PC-9 (cell line): ENCODE data around the gene E4F1.

ENCODE experiments used
- EZH2 ChIP-seq: fragments of 200-600 bp; sonication (generic); IDR thresholded peaks from 2 replicates; pipeline ENCODE4 v1.8.0; 2017; ENCODE audit warnings: antibody characterized with exemption, low read depth
- TF ChIP-seq, protein P1 (sequence below): fragments of 200-600 bp; sonication (generic); conservative IDR thresholded peaks from 2 replicates; pipeline ENCODE4 v1.6.1; 2017; ENCODE audit warnings: mixed run types, antibody characterized with exemption, mild to moderate bottlenecking, moderate library complexity

DNA sequence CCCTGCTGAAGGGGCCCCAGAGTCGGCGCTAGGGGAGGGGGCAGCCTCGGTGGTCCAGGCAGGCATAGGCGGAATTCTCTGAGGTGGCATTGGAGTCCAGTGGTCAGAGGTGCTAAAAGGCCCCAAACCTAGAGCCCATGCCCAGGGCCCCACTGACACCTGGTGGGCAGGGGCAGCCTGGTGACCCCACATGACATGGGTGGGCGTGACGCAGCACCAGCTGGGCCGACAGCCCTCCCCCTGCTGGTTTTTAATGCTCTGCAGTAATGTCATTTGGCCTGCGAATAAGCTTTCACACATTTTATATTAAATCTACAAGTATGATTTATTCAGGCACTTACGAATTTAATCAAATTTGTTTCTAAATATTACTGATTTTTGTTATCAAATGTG is 46.7 kb downstream of the E4F1 start:
- TF ChIP-seq, protein P1, sequence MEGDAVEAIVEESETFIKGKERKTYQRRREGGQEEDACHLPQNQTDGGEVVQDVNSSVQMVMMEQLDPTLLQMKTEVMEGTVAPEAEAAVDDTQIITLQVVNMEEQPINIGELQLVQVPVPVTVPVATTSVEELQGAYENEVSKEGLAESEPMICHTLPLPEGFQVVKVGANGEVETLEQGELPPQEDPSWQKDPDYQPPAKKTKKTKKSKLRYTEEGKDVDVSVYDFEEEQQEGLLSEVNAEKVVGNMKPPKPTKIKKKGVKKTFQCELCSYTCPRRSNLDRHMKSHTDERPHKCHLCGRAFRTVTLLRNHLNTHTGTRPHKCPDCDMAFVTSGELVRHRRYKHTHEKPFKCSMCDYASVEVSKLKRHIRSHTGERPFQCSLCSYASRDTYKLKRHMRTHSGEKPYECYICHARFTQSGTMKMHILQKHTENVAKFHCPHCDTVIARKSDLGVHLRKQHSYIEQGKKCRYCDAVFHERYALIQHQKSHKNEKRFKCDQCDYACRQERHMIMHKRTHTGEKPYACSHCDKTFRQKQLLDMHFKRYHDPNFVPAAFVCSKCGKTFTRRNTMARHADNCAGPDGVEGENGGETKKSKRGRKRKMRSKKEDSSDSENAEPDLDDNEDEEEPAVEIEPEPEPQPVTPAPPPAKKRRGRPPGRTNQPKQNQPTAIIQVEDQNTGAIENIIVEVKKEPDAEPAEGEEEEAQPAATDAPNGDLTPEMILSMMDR: no peak
- no peak for TF ChIP-seq EZH2
